ENCODE data around the gene NPTN.
A peak's percentile ranks its signal among the peaks of the same experiment; 100 is the strongest.
"Not testable (repeated sequence)": the region's sequence is repeated elsewhere in the genome, so short reads cannot be mapped to it uniquely, and the experiment has no call there.

NPTN gene

DNA sequence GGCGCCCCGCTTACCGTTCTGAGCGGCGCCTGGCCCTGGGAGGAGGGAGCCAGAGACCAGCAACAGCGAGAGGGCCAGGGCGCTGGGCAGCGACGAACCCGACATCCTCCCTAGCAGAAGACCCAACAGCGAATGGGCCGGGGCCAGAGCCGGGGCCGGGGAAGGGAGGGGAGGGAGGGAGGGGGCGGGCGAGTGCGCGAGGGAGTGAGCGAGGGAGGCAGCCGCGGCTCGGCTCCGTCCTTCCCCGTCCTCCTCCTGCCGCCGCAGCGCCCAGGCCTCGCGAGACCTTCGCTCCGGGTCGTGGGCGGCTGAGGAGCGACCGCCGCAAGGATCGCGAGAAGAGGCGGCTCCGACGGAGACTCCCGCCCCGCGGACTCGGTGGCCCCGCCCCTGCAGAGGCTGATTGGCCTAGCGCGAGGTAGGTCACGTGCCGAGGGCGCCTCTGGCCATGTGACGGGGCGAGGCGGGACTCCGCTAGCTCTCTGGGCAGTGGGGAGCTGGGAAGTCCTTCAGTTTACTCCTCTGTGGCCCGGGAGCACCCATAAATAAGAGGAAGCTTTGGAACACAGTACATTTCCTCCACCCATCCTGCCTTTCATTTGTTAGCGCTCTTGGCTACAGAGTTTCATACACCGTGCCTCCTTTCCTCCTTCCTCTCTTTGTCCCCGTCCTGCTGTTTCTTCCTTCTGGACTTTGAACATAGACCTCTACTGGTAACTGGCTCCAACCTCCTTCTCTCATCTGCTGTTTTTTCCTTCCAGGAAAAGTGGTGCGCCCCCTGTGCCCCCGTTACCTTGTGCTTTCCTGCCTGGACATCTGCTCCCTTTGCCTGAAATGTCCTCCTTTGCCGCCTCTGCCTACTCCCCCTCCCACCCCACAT is at the start of gene NPTN:
TSS of gene NPTN (minus strand) at position 279 of the 880 bp plus-strand sequence. CDS start at position 105, 174 bp downstream.
- peak; percentile 95 for DNase-seq

DNA sequence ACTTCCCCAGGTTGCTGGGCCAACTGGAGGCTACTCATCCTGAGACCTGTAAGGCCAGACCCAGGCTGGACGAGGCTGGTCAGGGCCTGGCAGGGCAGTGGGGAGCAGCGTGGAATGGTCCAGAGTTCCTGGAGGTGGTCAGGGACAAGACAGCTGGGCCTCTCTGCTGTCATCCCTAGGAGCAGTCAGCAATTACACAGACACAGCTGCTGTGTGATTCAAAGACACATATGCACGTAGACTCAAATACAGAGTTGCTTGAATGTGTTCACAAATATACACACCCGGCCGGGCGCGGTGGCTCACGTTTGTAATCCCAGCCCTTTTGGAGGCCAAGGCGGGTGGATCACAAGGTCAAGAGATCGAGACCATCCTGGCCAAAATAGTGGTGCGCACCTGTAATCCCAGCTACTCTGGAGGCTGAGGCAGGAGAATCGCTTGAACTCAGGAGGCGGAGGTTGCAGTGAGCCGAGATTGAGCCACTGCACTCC is 49.5 kb upstream of the NPTN start:
- DNase-seq = no peak

DNA sequence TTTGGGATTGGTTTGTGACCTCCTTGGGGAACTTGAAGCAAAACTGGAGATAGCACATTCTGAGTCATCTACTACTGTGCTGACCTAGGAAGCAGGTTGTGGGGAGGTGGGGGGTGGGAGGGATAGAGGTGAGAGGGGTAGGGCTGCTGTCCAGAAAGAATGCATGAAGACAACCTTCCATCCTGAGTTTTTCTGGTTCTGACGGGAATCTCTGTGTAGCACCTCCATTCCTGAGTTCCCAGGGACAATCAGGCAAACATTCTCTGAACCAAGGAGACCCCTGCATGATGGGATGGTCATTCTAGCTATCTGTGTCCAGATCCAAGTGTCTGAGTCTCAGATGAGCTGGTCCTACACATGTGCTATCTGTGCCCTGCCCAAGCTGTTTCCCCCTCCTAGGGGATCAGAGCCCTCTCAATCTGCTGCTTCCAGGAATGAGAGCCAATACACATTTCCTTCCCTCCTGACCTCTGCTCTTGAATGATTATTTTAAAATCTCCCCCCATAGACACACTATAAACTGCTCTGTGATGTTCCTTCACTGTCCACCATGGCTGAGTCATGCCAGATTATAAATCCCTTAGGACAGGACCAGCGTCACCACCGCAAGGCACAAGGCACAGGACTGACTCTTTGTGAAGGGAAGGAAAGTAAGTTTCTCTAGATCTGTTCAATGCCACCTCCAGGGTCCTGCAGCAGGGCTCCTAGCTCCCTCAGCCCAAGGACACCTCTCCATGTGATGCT is 48.8 kb upstream of the NPTN start:
- DNase-seq = no peak

DNA sequence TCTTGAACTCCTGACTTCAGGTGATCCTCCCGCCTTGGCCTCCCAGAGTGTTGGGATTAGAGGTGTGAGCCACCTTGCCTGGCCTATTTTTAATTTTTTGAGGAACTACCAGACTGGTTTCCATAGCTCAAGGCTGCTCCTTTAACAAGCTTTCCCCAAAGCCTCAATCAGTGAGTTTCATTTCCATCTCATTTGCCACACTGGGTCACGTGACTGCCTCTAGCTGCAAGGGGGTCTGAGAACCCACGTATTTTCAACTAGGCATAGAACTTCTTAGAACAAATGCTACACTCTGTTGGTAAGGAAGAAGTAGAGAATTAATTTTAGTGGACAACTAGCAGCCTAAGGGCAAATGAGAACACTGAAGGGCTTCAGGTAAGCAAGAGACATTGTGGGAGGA is 47.9 kb upstream of the NPTN start:
- no peak for DNase-seq

- no peak for DNase-seq
Measured at GRCh38 chr15:73680549-73680948, 47.4 kb upstream of the NPTN start.

- no peak for DNase-seq
Measured at GRCh38 chr15:73679964-73680363, 46.8 kb upstream of the NPTN start.

DNA sequence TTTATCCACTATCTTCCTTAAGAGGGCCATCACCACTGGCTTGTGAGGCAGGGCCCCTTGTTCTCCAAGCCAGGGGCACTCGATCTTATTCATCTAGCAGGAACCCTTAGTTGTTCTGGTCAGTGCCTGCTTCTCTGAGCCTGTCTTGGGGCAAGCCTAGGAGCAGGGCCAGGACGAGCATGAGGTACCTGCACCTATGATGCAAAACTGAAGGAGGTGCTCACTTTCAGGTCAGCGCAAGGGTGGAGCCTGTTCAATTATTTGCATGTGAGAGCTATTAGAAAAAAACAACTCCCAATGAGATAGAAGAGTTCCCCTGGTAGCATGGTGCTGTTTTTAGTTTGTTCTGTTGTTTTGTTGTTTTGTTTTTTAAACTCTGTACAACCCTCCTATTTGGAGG is 46.0 kb upstream of the NPTN start:
- no peak for DNase-seq

DNA sequence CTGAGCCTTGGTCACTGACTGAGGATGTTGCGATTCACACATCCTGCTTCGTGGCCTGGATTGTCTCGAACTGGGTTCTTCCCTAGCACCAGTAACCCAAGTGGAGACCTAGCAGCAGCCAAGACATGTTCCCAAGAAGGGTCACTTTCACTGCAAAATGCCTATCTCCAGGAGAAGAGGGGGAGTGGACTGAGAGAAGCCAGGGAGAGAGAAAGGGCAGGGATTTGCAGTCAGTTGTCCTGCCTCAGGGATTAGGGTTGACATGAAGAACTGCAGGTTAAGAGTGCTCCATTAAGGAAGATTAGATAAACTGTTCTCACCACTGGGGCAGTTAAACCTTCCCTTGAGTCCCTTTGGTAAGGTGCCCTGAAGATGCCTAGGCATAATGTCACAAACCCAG is 45.3 kb upstream of the NPTN start:
- DNase-seq = no peak

DNA sequence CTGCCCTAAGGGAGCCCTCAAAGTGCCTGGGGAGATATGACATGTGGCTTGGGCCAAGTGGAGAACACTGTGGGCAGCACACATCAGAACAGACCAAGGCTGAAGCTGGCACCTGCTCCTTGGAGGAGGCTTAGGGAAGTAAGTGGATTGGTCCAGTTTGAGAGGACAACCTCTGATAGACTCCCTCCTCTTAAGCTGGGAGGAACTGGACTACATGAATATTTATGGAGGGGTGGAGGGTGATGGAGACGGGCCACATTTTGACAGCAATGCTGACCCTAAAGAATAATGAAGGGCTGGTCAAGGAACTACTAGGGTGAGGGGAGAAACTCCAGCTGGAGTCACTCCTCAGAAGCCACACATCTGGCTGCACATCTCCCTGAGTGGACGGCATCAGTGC is 44.5 kb upstream of the NPTN start:
- no peak for DNase-seq

DNA sequence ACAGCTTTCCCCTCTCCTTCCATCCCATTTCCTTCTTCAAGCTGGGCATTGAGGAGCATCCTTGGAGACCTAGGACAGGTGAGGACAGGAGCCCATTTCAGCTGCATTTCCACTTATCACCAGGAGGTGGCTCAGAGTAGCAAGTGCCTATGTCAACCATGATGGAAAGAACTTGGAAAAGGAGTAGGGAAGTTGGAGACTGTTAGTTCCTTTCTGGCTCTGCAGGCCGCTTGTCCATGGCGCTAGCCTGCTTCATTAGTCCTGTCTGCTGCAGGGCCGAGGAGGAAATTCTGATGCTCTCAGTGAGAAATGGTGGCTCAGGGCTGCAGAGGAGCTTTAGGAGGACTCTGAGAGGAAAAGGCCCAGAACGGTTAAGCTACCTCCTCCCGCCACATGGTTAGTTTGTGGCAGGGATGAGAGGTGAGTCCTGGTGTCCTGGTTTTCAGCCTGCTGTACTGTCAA is 44.0 kb upstream of the NPTN start:
- DNase-seq = peak; percentile 58

DNA sequence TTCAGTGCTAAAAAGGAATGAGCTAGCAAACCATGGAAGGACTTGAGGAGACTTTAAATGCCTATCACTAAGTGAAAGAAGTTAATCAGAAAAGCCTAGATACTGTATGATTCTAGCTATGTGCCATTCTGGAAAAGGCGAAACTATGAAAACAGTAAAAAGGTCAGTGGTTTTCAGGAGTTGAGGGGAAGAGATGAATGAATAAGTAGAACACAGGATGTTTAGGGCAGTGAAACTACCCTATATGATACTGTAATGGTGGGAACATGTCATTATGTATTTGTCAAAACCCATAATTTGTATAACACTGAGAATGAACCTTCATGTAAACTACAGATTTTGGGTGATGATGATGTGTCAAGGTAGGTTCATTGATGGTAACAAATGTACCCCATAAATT is 41.4 kb upstream of the NPTN start:
- no peak for DNase-seq

GRCh38 chr15:73660455-73660854 is 27.3 kb upstream of the NPTN start:
- no peak for DNase-seq

GRCh38 chr15:73658645-73659044 is 25.5 kb upstream of the NPTN start:
- no peak for DNase-seq

- no peak for DNase-seq
Measured at GRCh38 chr15:73655724-73656123, 22.5 kb upstream of the NPTN start.

GRCh38 chr15:73654659-73655058 is 21.5 kb upstream of the NPTN start:
- no peak for DNase-seq

DNA sequence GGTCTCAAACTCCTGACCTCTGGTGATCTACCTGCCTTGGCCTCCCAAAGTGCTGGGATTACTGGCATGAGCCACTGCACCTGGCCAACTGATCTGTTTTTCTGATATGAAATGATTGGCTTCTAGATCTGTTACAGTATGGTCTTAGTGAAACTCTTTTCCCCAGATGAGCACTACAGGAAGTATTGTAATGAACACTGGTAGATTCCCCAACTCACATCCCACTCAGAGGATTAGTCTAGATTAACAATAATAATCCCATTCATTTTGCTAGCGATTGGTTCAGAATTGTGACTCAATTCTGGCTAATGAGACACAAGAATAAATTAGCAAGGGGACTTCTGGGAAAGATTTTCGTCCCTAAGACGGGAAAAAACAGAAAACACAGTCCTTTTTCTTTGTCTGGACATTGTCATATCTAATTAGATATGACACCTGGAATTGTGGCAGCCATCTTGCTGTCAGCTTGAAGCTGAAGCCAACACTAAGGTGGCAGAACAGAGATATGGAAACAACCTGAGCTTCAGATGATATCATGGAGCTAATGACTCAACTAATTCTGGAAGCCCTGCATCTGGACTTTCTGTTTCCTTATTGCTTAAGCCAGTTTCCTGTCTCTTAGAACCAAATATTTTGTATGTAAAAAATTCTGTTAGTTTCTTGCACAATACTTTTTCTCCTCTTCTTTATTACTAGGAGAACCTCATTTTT is 17.4 kb upstream of the NPTN start:
- no peak for DNase-seq

- DNase-seq = no peak
Measured at GRCh38 chr15:73648014-73648295, 14.8 kb upstream of the NPTN start.

DNA sequence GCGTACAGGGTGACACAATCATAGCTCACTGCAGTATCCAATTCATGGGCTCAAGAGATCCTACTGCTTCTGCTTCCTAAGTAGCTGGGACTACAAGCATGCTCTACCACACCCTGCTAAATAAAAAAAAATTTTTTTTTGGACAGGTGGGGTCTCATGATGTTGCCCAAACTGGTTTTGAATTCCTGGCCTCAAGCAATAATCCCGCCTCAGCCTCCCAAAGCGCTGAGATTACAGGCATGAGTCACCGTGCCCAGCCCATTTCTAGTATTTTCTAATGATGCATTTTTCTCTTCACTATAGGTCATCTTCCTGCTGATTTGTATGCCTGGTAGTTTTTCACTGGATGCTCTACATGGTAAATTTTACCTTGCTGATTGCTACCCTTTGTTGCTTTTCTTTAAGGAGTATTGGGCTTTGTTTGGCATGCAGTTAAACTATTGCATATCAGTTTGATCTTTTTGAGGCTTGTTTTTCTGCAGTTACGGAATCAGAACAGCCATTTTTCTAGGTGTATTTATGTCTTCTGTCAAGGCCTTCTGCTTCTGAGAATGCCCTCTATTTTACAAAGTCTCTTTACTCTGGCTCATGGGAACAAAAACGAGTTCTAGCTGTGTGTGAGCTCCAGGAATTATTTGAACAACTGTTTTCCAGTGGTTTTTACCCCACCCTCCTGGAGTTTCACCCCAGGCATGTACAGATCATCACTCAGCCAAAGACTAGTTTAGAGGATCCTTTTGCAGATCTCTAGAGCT is 14.2 kb upstream of the NPTN start:
- no peak for DNase-seq

- not testable (repeated sequence) for DNase-seq
Measured at GRCh38 chr15:73639464-73639863, 6.3 kb upstream of the NPTN start.

DNA sequence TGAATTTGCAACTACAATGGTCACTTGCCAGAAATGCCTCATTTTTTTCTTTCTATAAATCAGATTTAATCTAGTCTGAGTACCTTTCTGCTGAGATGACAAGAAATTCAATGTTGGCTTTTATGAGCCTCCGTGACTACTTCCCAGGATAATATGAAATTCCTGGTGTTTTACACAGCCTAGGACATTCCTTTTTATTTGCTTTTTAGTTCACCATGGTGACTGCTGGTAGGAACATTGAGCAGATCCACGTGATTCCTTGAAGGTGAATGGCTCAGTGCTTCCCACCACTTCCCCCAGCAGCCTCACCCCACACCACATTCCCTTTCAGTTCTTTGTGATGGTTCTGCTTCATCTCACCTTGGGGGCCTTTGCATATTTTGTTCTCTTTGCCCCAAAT is 4.3 kb upstream of the NPTN start:
- no peak for DNase-seq

GRCh38 chr15:73633991-73634495 is 854 bp upstream of the NPTN start:
- no peak for DNase-seq

- DNase-seq = no peak
Measured at GRCh38 chr15:73632670-73633058, 525 bp downstream of the NPTN start.
